Cerebellar nuclear complex (tissue), 1 donor: ENCODE data around the gene CDC7.
"Not testable (repeated sequence)": the region's sequence is repeated elsewhere in the genome, so short reads cannot be mapped to it uniquely, and the experiment has no call there.

ENCODE experiments used
- DNase-seq, 2 experiments: peaks; one replicate each; lab custom pipeline; 2025; lab: John Stamatoyannopoulos, UW

CDC7 gene

GRCh38 chr1:91500756-91501522 lies at the start of gene CDC7:
Gene CDC7 (plus strand): TSS chr1:91500851. CDS start chr1:91501717, 866 bp downstream.
- DNase-seq: peak; percentile 18 to 68

DNA sequence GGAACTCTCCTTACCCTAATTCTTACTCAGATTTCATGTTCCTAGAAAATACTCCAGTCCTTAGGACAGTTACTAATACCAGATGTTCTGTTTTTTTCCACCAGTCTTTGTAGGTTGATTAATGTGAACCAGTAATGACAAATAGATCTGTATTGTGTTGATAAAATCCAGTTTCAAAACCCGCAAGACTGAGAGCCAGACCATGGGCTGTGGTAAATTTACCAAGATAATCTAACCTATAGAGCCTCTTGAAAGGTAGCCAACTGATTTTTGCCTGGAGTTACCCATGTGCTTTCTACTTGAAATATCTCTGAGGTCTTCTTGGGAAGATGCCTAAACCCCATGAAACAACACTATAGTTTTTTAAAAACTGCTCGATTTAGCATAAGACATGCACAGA lies 46.5 kb upstream of the CDC7 start:
- no peak for DNase-seq

DNA sequence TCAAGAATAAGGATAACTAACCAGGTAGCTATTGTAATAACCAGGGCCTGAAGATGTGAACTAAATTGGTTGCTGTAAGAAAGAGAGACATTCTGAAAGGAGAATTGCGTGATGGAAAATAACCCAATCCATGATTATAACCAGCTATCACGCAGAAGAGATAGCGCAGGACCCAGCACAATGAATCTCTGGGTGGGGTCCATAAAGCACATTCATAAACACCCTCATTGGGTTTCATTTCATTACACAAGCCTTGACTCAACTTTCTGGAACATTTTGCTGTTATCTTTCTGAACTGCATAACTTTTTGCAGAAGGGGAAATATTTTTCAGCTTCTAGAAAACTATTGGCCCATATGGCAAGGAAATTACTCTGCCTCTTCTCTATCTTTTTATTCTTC lies 45.3 kb upstream of the CDC7 start:
- no peak for DNase-seq

DNA sequence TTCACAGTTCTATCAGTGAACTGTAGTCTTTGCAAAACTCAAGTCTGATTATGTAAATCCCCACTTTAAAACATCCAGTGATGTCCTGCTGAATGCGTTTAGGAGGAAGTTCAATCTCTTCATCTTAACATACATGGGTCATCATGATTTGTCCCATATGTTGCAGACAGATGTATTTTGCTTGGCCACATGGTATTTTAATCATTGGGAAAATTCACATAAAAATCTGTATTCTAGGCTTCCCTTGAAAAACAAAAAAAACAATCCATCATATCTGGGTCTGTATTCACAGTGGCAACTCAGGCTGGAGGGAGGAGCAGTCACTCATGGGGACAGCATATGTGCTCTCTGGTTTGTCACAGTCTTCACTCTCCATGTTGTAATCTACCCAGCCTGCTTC lies 44.8 kb upstream of the CDC7 start:
- no peak for DNase-seq

DNA sequence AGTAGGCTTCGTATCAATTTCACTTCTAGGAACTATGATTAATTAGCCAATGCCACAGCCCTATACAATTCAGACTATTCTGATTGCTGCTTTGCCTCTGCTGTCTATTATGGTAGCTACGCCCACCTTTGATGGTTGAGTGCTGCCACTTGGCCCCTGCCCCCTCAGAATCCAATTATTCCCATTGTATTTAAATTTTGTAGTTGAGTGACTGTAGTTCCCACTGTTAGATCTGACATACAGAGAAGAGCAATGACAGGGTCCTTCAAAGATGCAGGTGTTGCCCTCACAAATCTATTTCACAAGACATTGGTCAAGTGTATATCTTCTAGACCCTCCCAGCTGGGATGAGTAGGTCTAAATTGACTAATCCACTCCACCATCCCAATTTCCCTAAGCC lies 35.3 kb upstream of the CDC7 start:
- DNase-seq: not testable (repeated sequence)

DNA sequence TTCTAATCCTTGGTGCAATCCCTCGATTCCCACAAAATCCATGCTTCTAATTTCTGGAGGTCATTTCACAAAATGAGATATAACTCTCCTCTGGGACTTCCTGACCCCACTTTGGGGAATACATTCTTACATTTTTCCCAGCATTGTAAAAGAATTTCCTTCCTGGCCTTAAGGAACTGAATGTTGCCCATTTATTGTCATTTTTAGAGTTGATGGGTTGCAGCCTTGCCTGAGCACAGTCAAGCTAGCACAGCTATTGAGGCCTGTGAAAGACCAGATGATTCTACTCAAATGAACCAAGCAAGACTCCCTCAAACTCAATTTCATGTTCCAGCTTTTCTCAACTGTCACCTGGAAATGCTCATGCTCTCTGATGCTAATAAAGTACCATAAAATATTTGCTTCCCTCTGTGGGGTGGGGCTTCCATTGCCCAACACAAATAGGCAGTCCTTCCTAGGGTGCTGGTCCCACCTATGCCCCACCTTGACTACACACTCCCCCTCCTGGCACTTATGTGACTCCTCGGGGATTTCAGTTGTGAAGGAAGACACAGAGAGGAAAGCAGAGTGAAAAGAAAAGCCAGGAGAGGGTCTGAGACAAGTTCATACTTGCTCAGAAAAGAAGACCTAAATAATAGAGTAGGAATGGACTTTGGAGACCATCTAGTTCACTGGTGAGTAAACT lies 24.0 kb upstream of the CDC7 start:
- DNase-seq: no peak

DNA sequence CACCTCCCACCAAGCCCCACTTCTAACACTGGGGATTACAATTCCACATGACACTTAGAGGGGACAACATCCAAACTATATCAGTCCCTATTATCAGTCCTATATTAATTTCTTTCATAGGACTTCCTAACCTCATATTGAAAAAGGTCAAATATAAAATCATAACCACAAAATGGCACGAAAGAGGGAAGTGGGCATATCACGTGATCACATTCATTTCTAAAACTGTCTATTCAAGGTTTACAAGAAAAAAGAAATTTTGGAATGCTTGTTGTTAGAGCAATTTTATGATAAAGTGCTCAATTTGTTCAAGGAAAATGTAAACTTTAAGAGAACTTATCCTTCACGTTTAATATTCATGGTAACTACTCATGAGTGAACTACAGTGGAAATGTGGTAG lies 13.2 kb upstream of the CDC7 start:
- no peak for DNase-seq

- DNase-seq: no peak
Observed at GRCh38 chr1:91490501-91490900, 10.2 kb upstream of the CDC7 start.

DNA sequence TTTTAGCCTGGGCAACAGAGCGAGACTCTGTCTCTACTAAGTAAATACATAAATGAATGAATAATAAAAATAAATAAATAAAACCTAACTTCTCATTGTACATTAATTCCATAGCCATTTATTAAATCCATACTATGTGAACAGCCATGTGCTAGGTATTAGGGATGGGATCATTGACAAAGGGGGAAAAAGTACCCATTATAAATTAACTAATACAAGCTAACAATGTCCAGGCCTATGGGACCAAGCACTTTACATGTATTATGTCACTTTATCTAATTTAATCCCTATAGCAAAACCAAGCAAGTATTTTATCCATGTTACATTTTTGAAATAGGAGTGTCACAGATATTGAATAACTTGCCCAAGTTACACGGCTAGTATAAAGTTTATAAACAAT lies 2.6 kb upstream of the CDC7 start:
- no peak for DNase-seq

- no peak for DNase-seq
Observed at GRCh38 chr1:91498498-91499245, 2.0 kb upstream of the CDC7 start.

GRCh38 chr1:91499346-91499745 lies 1.3 kb upstream of the CDC7 start:
- no peak for DNase-seq

DNA sequence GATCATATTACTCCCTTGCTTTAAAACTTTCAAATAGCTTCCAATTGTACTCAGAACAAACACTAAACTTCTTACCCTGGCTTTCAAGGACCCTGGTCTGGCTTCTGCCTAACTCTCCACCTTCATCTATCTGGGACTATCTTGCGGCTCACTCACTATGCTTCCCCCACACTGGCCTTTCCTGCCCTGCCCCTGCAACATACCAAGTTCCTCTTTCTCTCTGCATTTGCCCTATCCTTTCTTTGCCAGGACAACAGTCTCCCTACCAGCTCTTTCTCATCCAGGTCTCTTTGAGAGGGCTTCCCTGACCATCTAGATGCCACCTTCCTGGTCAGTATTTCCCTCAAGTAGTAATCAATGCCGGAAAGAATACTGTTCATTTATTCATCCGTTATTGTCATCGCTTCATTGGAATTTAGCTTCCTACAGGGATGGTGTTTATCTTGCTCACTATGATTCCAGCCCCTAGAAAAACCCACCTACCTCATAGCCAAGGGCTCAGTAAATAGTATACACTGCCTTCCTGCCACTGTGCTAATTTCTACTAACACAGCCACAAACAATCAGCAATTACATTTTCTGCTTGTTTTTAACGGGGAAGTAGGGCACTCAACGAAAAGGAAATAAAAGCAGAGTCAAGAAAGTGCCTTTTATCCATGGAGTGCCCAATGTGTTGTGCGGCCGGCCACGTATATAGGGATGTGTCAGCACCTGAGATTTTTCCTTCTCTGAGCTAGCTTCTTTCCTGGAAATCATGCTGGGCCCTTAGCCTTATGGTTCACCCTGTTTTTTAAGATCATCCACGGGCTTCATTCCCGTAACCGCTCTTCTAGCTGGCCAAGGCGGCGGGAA lies 521 bp upstream of the CDC7 start:
- no peak for DNase-seq

GRCh38 chr1:91501523-91501851 lies 836 bp downstream of the CDC7 start:
- DNase-seq: peak in 1 of 2 experiments; percentile 59

GRCh38 chr1:91501971-91502671 lies 1.5 kb downstream of the CDC7 start:
- no peak for DNase-seq

- no peak for DNase-seq
Observed at GRCh38 chr1:91502672-91503184, 2.1 kb downstream of the CDC7 start.

GRCh38 chr1:91503332-91503900 lies 2.8 kb downstream of the CDC7 start:
- DNase-seq: no peak

- no peak for DNase-seq
Observed at GRCh38 chr1:91503975-91504530, 3.4 kb downstream of the CDC7 start.

GRCh38 chr1:91505086-91505485 lies 4.4 kb downstream of the CDC7 start:
- DNase-seq: no peak

- DNase-seq: no peak
Observed at GRCh38 chr1:91506071-91506470, 5.4 kb downstream of the CDC7 start.

DNA sequence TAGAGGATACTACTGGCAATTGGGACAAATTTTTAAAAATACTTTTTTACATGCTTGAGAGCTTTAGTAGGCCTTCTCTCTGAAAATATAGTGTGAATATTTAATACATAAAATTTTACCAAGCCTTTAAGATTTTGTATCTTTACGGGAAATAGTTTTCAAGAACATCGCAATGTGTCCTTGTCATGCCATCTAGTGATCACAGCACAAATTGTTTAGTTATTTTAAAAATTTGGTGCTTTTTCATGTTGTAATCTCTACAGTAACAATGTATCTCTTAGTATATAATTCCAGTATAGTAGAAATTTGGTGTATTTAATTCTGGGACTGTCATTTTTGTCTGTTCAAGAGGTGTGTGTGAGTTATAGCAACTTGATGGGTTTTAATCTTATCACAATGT lies 6.7 kb downstream of the CDC7 start:
- no peak for DNase-seq

DNA sequence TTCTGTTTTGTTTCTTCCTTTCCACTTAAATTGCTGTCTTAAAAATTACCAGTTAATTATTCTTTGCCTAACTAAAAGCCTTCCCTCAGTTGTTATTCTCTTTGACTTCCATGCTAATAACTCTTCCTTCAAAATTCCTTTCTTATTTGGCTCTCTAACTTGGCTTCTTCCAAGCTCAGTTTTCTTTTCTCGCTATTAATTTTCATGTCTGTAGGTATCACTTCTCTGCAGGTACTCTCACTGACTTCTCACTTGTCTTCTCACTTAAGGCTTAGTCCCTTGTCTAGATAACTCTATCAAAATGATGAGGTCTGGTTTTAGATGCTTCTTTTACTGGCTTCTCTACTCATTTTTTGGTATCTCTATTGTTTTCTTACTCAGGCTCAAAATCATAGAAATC lies 10.1 kb downstream of the CDC7 start:
- DNase-seq: no peak
